GM12878 (cell line): ENCODE measurements around the gene MACROD2. TPM values are rescaled to one million over a fixed set of nuclear protein-coding genes. Genes with fewer than 3 reads are reported as not detected.

Source experiments
- ATAC-seq: fragments of 200-7000 bp; cut with Tn5 transposase; 3 replicates; pipeline ENCODE4 v1.9.1; 2020; ENCODE audit warnings: mild to moderate bottlenecking, moderate library complexity
- BruUV-seq: library from RNA; stranded (reverse); fragments of 400-500 nt; replicated peaks from 2 replicates; lab custom pipeline; 2021; lab: Mats Ljungman, UMichigan
- CTCF ChIA-PET: fragments of 300-600 bp; sonication (Branson Sonifier 250); formaldehyde crosslinking; extraction: SDS; loops from one replicate; lab custom pipeline; 2021; ENCODE audit warnings: inconsistent platforms; lab: Yijun Ruan, JAX
- POLR2A ChIA-PET: fragments of 350-600 bp; formaldehyde crosslinking; extraction: SDS; loops from one replicate; lab custom pipeline; 2021; ENCODE audit warnings: inconsistent platforms; lab: Charles Lee
- RAD21 ChIA-PET: fragments of 300-600 bp; sonication (Branson Sonifier 250); formaldehyde crosslinking; loops from one replicate; lab custom pipeline; 2023; ENCODE audit warnings: antibody characterized with exemption; ENCODE audit not compliant: unreplicated experiment; lab: Charles Lee
- SMC1A ChIA-PET: fragments of 300-600 bp; sonication (Branson Sonifier 250); formaldehyde crosslinking; loops from one replicate; lab custom pipeline; 2023; ENCODE audit not compliant: unreplicated experiment, uncharacterized antibody; lab: Charles Lee
- DNase-seq: peaks from one replicate; pipeline ENCODE4 v3.0.0-alpha.2; 2011; ENCODE audit warnings: low read depth, low spot score
- FAIRE-seq: peaks from 3 replicates; lab custom pipeline; 2011; peaks lifted over from hg19 to GRCh38; lab: Jason Lieb, UNC
- H2AFZ ChIP-seq: 2 replicates; pipeline ENCODE4 v1.6.0; 2011; ENCODE audit warnings: low read depth, low read length, control low read depth; ENCODE audit not compliant: control insufficient read depth
- H3K27ac ChIP-seq: 2 replicates; pipeline ENCODE4 v1.5.1; 2011; ENCODE audit warnings: control low read depth; ENCODE audit not compliant: control insufficient read depth, insufficient read depth
- H3K27me3 ChIP-seq, 2 experiments: replicated peaks in 1 of 2; 2 replicates each; pipeline versions ENCODE4 v1.6.0 to v1.6.1; 2011; ENCODE audit warnings: low read length in 1 of 2; ENCODE audit not compliant: control insufficient read depth in 2 of 2, insufficient read depth in 2 of 2
- H3K36me3 ChIP-seq, 2 experiments: 2 replicates each; pipeline ENCODE4 v1.5.1; 2011; ENCODE audit warnings: low read length in 1 of 2; ENCODE audit not compliant: control insufficient read depth in 2 of 2, insufficient read depth in 2 of 2
- H3K4me1 ChIP-seq: 2 replicates; pipeline ENCODE4 v1.6.1; 2011; ENCODE audit warnings: mild to moderate bottlenecking, low read length, moderate library complexity, mixed read lengths; ENCODE audit not compliant: control insufficient read depth, insufficient read depth
- H3K4me2 ChIP-seq: 2 replicates; pipeline ENCODE4 v1.6.0; 2011; ENCODE audit warnings: control low read depth; ENCODE audit not compliant: control insufficient read depth, insufficient read depth
- H3K4me3 ChIP-seq: fragments of 200-600 bp; sonication (generic); 2 replicates; pipeline ENCODE4 v1.5.1; 2016
- H3K79me2 ChIP-seq: 2 replicates; pipeline ENCODE4 v1.6.0; 2011; ENCODE audit warnings: low read length; ENCODE audit not compliant: control insufficient read depth, insufficient read depth
- H3K9ac ChIP-seq: 2 replicates; pipeline ENCODE4 v1.8.0; 2011; ENCODE audit warnings: low read length, control low read depth, mixed read lengths; ENCODE audit not compliant: control insufficient read depth, insufficient read depth
- H3K9me3 ChIP-seq: replicated peaks from 3 replicates; pipeline ENCODE4 v1.5.1; 2011; ENCODE audit warnings: mild to moderate bottlenecking, low read length; ENCODE audit not compliant: control insufficient read depth, insufficient read depth
- H4K20me1 ChIP-seq: 2 replicates; pipeline ENCODE4 v1.6.0; 2011; ENCODE audit not compliant: control insufficient read depth, insufficient read depth
- ATF3 ChIP-seq: IDR thresholded peaks from 2 replicates; pipeline ENCODE4 v1.6.1; 2011; ENCODE audit warnings: low read depth, mild to moderate bottlenecking, low read length, moderate library complexity, borderline replicate concordance; ENCODE audit errors: extremely low read depth
- BMI1 ChIP-seq: fragments of 450-650 bp; IDR thresholded peaks from 2 replicates; pipeline ENCODE4 v1.6.1; 2016; ENCODE audit warnings: mild to moderate bottlenecking, moderate library complexity, borderline replicate concordance
- EGR1 ChIP-seq, 2 experiments: IDR thresholded peaks; 1 replicate in 1 of 2; 2 replicates in 1 of 2; pipeline ENCODE4 v1.6.1; 2011 to 2012; ENCODE audit warnings: low read depth in 2 of 2, low read length in 2 of 2, borderline replicate concordance in 1 of 2, mild to moderate bottlenecking in 1 of 2, moderate library complexity in 1 of 2
- MYB ChIP-seq: fragments of 150-350 bp; IDR thresholded peaks from 2 replicates; pipeline ENCODE4 v1.6.1; 2014; ENCODE audit warnings: mild to moderate bottlenecking, low read depth, low read length, borderline replicate concordance
- NR2C2 ChIP-seq: IDR thresholded peaks from 2 replicates; pipeline ENCODE4 v1.6.1; 2011; ENCODE audit warnings: borderline replicate concordance, low read depth; ENCODE audit not compliant: control insufficient read depth, insufficient read length
- PRDM15 ChIP-seq: fragments of 450-650 bp; formaldehyde crosslinking; IDR thresholded peaks from 2 replicates; pipeline ENCODE4 v1.4.0; 2020; ENCODE audit warnings: mild to moderate bottlenecking, moderate library complexity
- RB1 ChIP-seq: fragments of 450-650 bp; formaldehyde crosslinking; IDR thresholded peaks from 2 replicates; pipeline ENCODE4 v1.6.1; 2017; ENCODE audit warnings: mild to moderate bottlenecking, borderline replicate concordance
- RBBP5 ChIP-seq: fragments of 200-600 bp; sonication (generic); conservative IDR thresholded peaks from 2 replicates; pipeline ENCODE4 v1.6.1; 2016
- RFX5 ChIP-seq: IDR thresholded peaks from 2 replicates; pipeline ENCODE4 v1.6.1; 2011; ENCODE audit warnings: low read depth, low read length, improper control_type of control experiment
- SMARCA5 ChIP-seq: fragments of 450-650 bp; IDR thresholded peaks from 2 replicates; pipeline ENCODE4 v1.6.1; 2017; ENCODE audit warnings: mild to moderate bottlenecking
- TCF3 ChIP-seq: IDR thresholded peaks from 2 replicates; pipeline ENCODE4 v1.6.1; 2012; ENCODE audit warnings: low read depth, mild to moderate bottlenecking, low read length, borderline replicate concordance; ENCODE audit not compliant: insufficient read depth
- TCF7 ChIP-seq: IDR thresholded peaks from 2 replicates; pipeline ENCODE4 v1.6.1; 2014; ENCODE audit warnings: antibody characterized with exemption, borderline replicate concordance
- USF2 ChIP-seq: IDR thresholded peaks from 2 replicates; pipeline ENCODE4 v1.6.1; 2011; ENCODE audit warnings: low read depth, low read length, improper control_type of control experiment, borderline replicate concordance
- WRNIP1 ChIP-seq: IDR thresholded peaks from 2 replicates; pipeline ENCODE4 v1.6.1; 2011; ENCODE audit warnings: low read depth, low read length, improper control_type of control experiment, borderline replicate concordance
- ZBTB33 ChIP-seq: fragments of 450-650 bp; IDR thresholded peaks from 2 replicates; pipeline ENCODE4 v1.6.1; 2017; ENCODE audit warnings: mild to moderate bottlenecking
- WGBS: methylation state at CpG from one replicate; pipeline ENCODE4 v1.1.6; 2016; ENCODE audit warnings: low lambda C conversion rate; ENCODE audit not compliant: insufficient replicate concordance, insufficient coverage; ENCODE audit errors: missing lambda C conversion rate; 5-methylcytosine and 5-hydroxymethylcytosine counted together
- in situ Hi-C: fragments of 300-500 bp; cut with MboI; formaldehyde crosslinking; loops from 9 replicates; pipeline ENCODE4 v1.14.3; 2018; ENCODE audit warnings: mixed read lengths
- intact Hi-C: fragments of 100-400 bp; cut with micrococcal nuclease; formaldehyde crosslinking; loops from one replicate; pipeline ENCODE4 v1.14.2; 2022; ENCODE audit not compliant: unreplicated experiment
- polyA plus RNA-seq, 11 experiments: library from polyadenylated mRNA; depleted of rRNA in 4 of 11; unstranded in 6 of 11; stranded (reverse) in 5 of 11; fragments of >200 nt; fragmentation: Nextera tagmentation in 4 of 11; fragmentation: Illumina TruSeq in 1 of 11; extraction: Ambion mirVana in 4 of 11; extraction: Trizol in 1 of 11; gene quantifications; 1 replicate in 1 of 11; 2 replicates in 10 of 11; pipeline versions ENCODE4 v1.2.1 to v1.2.3, GENCODE V29; 2011 to 2016; ENCODE audit warnings: inconsistent platforms in 2 of 11, missing spikeins in 2 of 11, low read depth in 1 of 11
- total RNA-seq, 4 experiments: library from RNA; depleted of rRNA in 3 of 4; stranded (reverse); fragments of >200 nt in 3 of 4; fragmentation: Illumina TruSeq in 1 of 4; extraction: Trizol in 1 of 4; gene quantifications; 2 replicates each; pipeline versions ENCODE4 v1.2.1 to v1.2.3, GENCODE V29; 2013 to 2021

Gene MACROD2
- total and polyA plus RNA-seq, 10 of the 15 experiments (the other 5 are each of a cell fraction or from before 2014, with no cell fraction given): 1.1 to 21.5 (median 2.2) TPM

GRCh38 chr20:15064741-15065140 is 1069.4 kb downstream of the MACROD2 start (continued):
- no peak for TF ChIP-seq EGR1 (IDR thresholded peaks at IDR 0.05; ENCODE audit: borderline replicate concordance in 1 of 2, low read depth in 2 of 2, low read length in 2 of 2)
- no peak for TF ChIP-seq ATF3
- TF ChIP-seq, all 136 proteins: peak for 0

- in situ Hi-C loops (no loop called here), intact Hi-C loops (no loop called here)
- POLR2A ChIA-PET: no interaction called here
- no peaks in the 10 kb centered on the region for H3K36me3 ChIP-seq
- H3K4me1 ChIP-seq: no peaks in the 10 kb centered on the region
- DNase-seq (no peak), ATAC-seq (no peak), FAIRE-seq (no peak)
- BruUV-seq: no TSS peak
- 43% methylated on average over 3 of the region's 3 CpGs for WGBS
- no peak overlapping the region for H2AFZ ChIP-seq
- no peak overlapping the region for H3K4me3 ChIP-seq
- no peak overlapping the region for H3K4me2 ChIP-seq
- H3K79me2 ChIP-seq: no peaks in the 10 kb centered on the region
- SMC1A ChIA-PET: no interaction called here
- H4K20me1 ChIP-seq: no peaks in the 10 kb centered on the region
- H3K9ac ChIP-seq: no peak overlapping the region
- no peaks in the 10 kb centered on the region for H3K9me3 ChIP-seq
- no peaks in the 10 kb centered on the region for H3K27me3 ChIP-seq
- no peak overlapping the region for H3K27ac ChIP-seq
- TF ChIP-seq RBBP5 (no peak), WRNIP1 (no peak), TCF7 (no peak), NR2C2 (no peak), SMARCA5 (no peak), USF2 (no peak), PRDM15 (CRISPR knock-in tag) (no peak), MYB (no peak), BMI1 (no peak), RB1 (no peak), ZBTB33 (no peak), RFX5 (no peak), TCF3 (no peak)
- RAD21 ChIA-PET: no interaction called here
- CTCF ChIA-PET: interaction anchor here (0.7 kb wide), 1 partner anchor 763 kb away, joined by 4 read pairs; no protein-coding TSS in a partner anchor
These were observed 1070.5 kb downstream of the MACROD2 start for GRCh38 chr20:15065794-15066193.
